ENCODE results near the gene COX17.

- TF ChIP-seq CTCF (IDR thresholded peaks at IDR 0.05) (no peak), POLR2A (IDR thresholded peaks at IDR 0.05) (no peak)
Observed at GRCh38 chr3:119628816-119629445, 48.3 kb downstream of the COX17 start.

Data from heart left ventricle (tissue), 13 donors.